Sigmoid colon (tissue), 4 donors: ENCODE measurements around the gene ROR1.

Experiments used
- CTCF ChIP-seq, 4 experiments: fragments of 450-650 bp in 3 of 4; fragments of 200-600 bp in 1 of 4; IDR thresholded peaks; one replicate each; pipeline ENCODE4 v1.5.1; 2016 to 2019; ENCODE audit warnings: antibody characterized with exemption in 4 of 4, mild to moderate bottlenecking in 3 of 4, moderate library complexity in 2 of 4
- POLR2A ChIP-seq, 2 donors: fragments of 450-650 bp; IDR thresholded peaks; one replicate each; pipeline ENCODE4 v1.6.1; 2016; ENCODE audit warnings: antibody characterized with exemption in 2 of 2, mild to moderate bottlenecking in 2 of 2, moderate library complexity in 2 of 2
- POLR2AphosphoS5 ChIP-seq, 4 donors: sonication (generic); formaldehyde crosslinking; IDR thresholded peaks; one replicate each; pipeline ENCODE4 v1.6.1; 2017; ENCODE audit warnings: antibody characterized with exemption in 4 of 4

- TF ChIP-seq CTCF (IDR thresholded peaks at IDR 0.05) = no peak
- TF ChIP-seq POLR2A (IDR thresholded peaks at IDR 0.05) = no peak
- TF ChIP-seq POLR2AphosphoS5 (IDR thresholded peaks at IDR 0.05) = no peak
These were observed 148.0 kb downstream of the ROR1 start for GRCh38 chr1:63921802-63922201.
